K562 (cell line): Measurements from ENCODE around the gene WDPCP. TPM values are rescaled to one million over a fixed set of nuclear protein-coding genes. Genes with fewer than 3 reads are reported as not detected.

Experiments used
- ARID4B ChIP-seq: sonication (generic); formaldehyde crosslinking; IDR thresholded peaks from 2 replicates; pipeline ENCODE4 v1.8.0; 2022; ENCODE audit warnings: mild to moderate bottlenecking, missing genetic modification reagents
- CCNT2 ChIP-seq: IDR thresholded peaks from 2 replicates; pipeline ENCODE4 v1.6.1; 2011; ENCODE audit warnings: borderline replicate concordance, low read depth, mild to moderate bottlenecking, moderate library complexity, mixed read lengths, low read length; ENCODE audit not compliant: insufficient read length; ENCODE audit errors: extremely low read depth
- COPS2 ChIP-seq: fragments of 450-650 bp; conservative IDR thresholded peaks from 2 replicates; pipeline ENCODE4 v1.6.1; 2016; ENCODE audit warnings: mild to moderate bottlenecking, moderate library complexity
- DNMT1 ChIP-seq: fragments of 450-650 bp; IDR thresholded peaks from 2 replicates; pipeline ENCODE4 v1.6.1; 2016; ENCODE audit warnings: antibody characterized with exemption, mild to moderate bottlenecking
- ETV5 ChIP-seq: sonication (generic); formaldehyde crosslinking; IDR thresholded peaks from 2 replicates; pipeline ENCODE4 v1.4.0; 2020; ENCODE audit warnings: low read depth, mild to moderate bottlenecking, missing genetic modification reagents
- FOXJ3 ChIP-seq: sonication (generic); formaldehyde crosslinking; IDR thresholded peaks from 2 replicates; pipeline ENCODE4 v1.4.0; 2020; ENCODE audit warnings: mild to moderate bottlenecking, missing genetic modification reagents
- LARP7 ChIP-seq: fragments of 450-650 bp; IDR thresholded peaks from 2 replicates; pipeline ENCODE4 v1.6.1; 2016
- MAFG ChIP-seq: fragments of 450-650 bp; conservative IDR thresholded peaks from 2 replicates; pipeline ENCODE4 v1.6.1; 2016; ENCODE audit warnings: missing genetic modification characterization, missing compliant biosample characterization
- RBM17 ChIP-seq: fragments of 200-400 bp; formaldehyde crosslinking; IDR thresholded peaks from 2 replicates; pipeline ENCODE4 v1.6.1; 2017; ENCODE audit warnings: low read depth, mild to moderate bottlenecking, low read length, borderline replicate concordance
- SMAD1 ChIP-seq: fragments of 150-350 bp; IDR thresholded peaks from 2 replicates; pipeline ENCODE4 v1.6.1; 2014; ENCODE audit warnings: low read length, low read depth; ENCODE audit not compliant: partially characterized antibody
- ZNF668 ChIP-seq: fragments of 250-450 bp; sonication (Bioruptor Pico); IDR thresholded peaks from 2 replicates; pipeline ENCODE4 v1.8.0; 2022; ENCODE audit warnings: mild to moderate bottlenecking, inconsistent platforms
- ZNF696 ChIP-seq: fragments of 250-450 bp; sonication (Bioruptor Pico); conservative IDR thresholded peaks from 2 replicates; pipeline ENCODE4 v1.4.0; 2020; ENCODE audit warnings: mild to moderate bottlenecking, moderate library complexity
- polyA plus RNA-seq, 8 experiments: library from polyadenylated mRNA; depleted of rRNA in 4 of 8; stranded (reverse) in 5 of 8; unstranded in 3 of 8; fragments of >200 nt; fragmentation: Nextera tagmentation in 2 of 8; fragmentation: Illumina TruSeq in 1 of 8; extraction: Ambion mirVana in 2 of 8; extraction: Trizol in 1 of 8; gene quantifications; 2 replicates each; pipeline versions ENCODE4 v1.2.1 to v1.2.3, GENCODE V29; 2011 to 2014; ENCODE audit warnings: inconsistent platforms in 1 of 8, missing spikeins in 1 of 8
- total RNA-seq, 7 experiments: library from RNA; depleted of rRNA in 6 of 7; stranded (reverse); fragments of >200 nt in 6 of 7; fragmentation: Illumina TruSeq in 2 of 7; extraction: Trizol in 2 of 7; gene quantifications; 2 replicates each; pipeline versions ENCODE4 v1.2.1 to v1.2.3, GENCODE V29; 2011 to 2021; ENCODE audit warnings: low replicate concordance in 1 of 7
- TF ChIP-seq, protein P1 (sequence below), 3 experiments: fragments of 200-800 bp in 1 of 3; fragments of 250-450 bp in 1 of 3; fragments of 450-650 bp in 1 of 3; sonication (Bioruptor Pico) in 1 of 3; sonication (Bioruptor generic) in 1 of 3; formaldehyde crosslinking in 1 of 3; IDR thresholded peaks; 2 replicates each; pipeline versions ENCODE4 v1.6.1 to v1.8.0; 2016 to 2022; ENCODE audit warnings: mild to moderate bottlenecking in 2 of 3, missing genetic modification characterization in 2 of 3, missing compliant biosample characterization in 1 of 3, moderate library complexity in 1 of 3
- TF ChIP-seq, protein P2 (sequence below): fragments of 250-450 bp; sonication (Bioruptor Pico); IDR thresholded peaks from 2 replicates; pipeline ENCODE4 v1.9.0; 2021; ENCODE audit warnings: mild to moderate bottlenecking
- TF ChIP-seq, protein P3 (sequence below): fragments of 450-650 bp; IDR thresholded peaks from 2 replicates; pipeline ENCODE4 v1.6.1; 2016

WDPCP gene
- total and polyA plus RNA-seq, 9 of the 15 experiments (the other 6 are each of a cell fraction or from before 2014, with no cell fraction given): 1.4 to 6.4 (median 5.5) TPM

- TF ChIP-seq, protein P1, sequence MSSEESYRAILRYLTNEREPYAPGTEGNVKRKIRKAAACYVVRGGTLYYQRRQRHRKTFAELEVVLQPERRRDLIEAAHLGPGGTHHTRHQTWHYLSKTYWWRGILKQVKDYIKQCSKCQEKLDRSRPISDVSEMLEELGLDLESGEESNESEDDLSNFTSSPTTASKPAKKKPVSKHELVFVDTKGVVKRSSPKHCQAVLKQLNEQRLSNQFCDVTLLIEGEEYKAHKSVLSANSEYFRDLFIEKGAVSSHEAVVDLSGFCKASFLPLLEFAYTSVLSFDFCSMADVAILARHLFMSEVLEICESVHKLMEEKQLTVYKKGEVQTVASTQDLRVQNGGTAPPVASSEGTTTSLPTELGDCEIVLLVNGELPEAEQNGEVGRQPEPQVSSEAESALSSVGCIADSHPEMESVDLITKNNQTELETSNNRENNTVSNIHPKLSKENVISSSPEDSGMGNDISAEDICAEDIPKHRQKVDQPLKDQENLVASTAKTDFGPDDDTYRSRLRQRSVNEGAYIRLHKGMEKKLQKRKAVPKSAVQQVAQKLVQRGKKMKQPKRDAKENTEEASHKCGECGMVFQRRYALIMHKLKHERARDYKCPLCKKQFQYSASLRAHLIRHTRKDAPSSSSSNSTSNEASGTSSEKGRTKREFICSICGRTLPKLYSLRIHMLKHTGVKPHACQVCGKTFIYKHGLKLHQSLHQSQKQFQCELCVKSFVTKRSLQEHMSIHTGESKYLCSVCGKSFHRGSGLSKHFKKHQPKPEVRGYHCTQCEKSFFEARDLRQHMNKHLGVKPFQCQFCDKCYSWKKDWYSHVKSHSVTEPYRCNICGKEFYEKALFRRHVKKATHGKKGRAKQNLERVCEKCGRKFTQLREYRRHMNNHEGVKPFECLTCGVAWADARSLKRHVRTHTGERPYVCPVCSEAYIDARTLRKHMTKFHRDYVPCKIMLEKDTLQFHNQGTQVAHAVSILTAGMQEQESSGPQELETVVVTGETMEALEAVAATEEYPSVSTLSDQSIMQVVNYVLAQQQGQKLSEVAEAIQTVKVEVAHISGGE (CRISPR knock-in tag; IDR thresholded peaks at IDR 0.05): no peak
- TF ChIP-seq COPS2 (no peak), SMAD1 (no peak), MAFG (tag) (peak; percentile 39; the same call in 1 of the 2 replicates), RBM17 (no peak), ETV5 (no peak), CCNT2 (no peak), DNMT1 (no peak), LARP7 (no peak), FOXJ3 (CRISPR knock-in tag) (no peak), ARID4B (CRISPR knock-in tag) (no peak), ZNF696 (CRISPR knock-in tag) (no peak), ZNF668 (CRISPR knock-in tag) (no peak)
- TF ChIP-seq, protein P2, sequence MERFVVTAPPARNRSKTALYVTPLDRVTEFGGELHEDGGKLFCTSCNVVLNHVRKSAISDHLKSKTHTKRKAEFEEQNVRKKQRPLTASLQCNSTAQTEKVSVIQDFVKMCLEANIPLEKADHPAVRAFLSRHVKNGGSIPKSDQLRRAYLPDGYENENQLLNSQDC: no peak
- TF ChIP-seq, protein P3, sequence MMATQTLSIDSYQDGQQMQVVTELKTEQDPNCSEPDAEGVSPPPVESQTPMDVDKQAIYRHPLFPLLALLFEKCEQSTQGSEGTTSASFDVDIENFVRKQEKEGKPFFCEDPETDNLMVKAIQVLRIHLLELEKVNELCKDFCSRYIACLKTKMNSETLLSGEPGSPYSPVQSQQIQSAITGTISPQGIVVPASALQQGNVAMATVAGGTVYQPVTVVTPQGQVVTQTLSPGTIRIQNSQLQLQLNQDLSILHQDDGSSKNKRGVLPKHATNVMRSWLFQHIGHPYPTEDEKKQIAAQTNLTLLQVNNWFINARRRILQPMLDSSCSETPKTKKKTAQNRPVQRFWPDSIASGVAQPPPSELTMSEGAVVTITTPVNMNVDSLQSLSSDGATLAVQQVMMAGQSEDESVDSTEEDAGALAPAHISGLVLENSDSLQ: peak; percentile 76
Observed at GRCh38 chr2:63424329-63425078, 163.8 kb downstream of the WDPCP start (continued).
